Transverse colon (tissue), 4 donors: ENCODE measurements around the gene GOLPH3L. TPM values are rescaled to one million over a fixed set of nuclear protein-coding genes. Genes with fewer than 3 reads are reported as not detected.

Source experiments
- DNase-seq: peaks from one replicate; pipeline ENCODE4 v3.0.0-alpha.2; 2019
- H3K27ac ChIP-seq, 4 donors: fragments of 200-600 bp; sonication (generic); 2 replicates each; pipeline ENCODE4 v1.5.1; 2016 to 2018; ENCODE audit warnings: inconsistent platforms in 4 of 4
- H3K27me3 ChIP-seq: fragments of 200-600 bp; sonication (generic); 2 replicates; pipeline ENCODE4 v1.5.1; 2017; ENCODE audit warnings: inconsistent platforms
- H3K36me3 ChIP-seq, 4 donors: fragments of 200-600 bp; sonication (generic); 2 replicates each; pipeline ENCODE4 v1.5.1; 2017 to 2019; ENCODE audit warnings: inconsistent platforms in 4 of 4
- H3K4me1 ChIP-seq, 4 donors: fragments of 200-600 bp; sonication (generic); 2 replicates each; pipeline ENCODE4 v1.5.1; 2017 to 2020; ENCODE audit warnings: inconsistent platforms in 4 of 4
- H3K4me3 ChIP-seq, 4 donors: fragments of 200-600 bp; sonication (generic); 1 replicate in 1 of 4; 2 replicates in 3 of 4; pipeline versions ENCODE4 v1.5.1 to v1.6.1; 2017 to 2019; ENCODE audit warnings: inconsistent platforms in 4 of 4
- H3K9me3 ChIP-seq, 2 donors: fragments of 200-600 bp; sonication (generic); 2 replicates each; pipeline ENCODE4 v1.5.1; 2017 to 2019; ENCODE audit warnings: inconsistent platforms in 2 of 2
- CTCF ChIP-seq, 5 experiments: fragments of 200-600 bp in 3 of 5; fragments of 450-650 bp in 2 of 5; sonication (generic) in 3 of 5; IDR thresholded peaks; 1 replicate in 2 of 5; 2 replicates in 3 of 5; pipeline ENCODE4 v1.5.1; 2016 to 2017; ENCODE audit warnings: antibody characterized with exemption in 5 of 5, inconsistent platforms in 3 of 5, mild to moderate bottlenecking in 2 of 5, moderate library complexity in 1 of 5
- EP300 ChIP-seq: sonication (generic); formaldehyde crosslinking; IDR thresholded peaks from one replicate; pipeline ENCODE4 v1.6.1; 2017; ENCODE audit warnings: antibody characterized with exemption, low read depth
- POLR2A ChIP-seq: fragments of 450-650 bp; IDR thresholded peaks from one replicate; pipeline ENCODE4 v1.6.1; 2016; ENCODE audit warnings: antibody characterized with exemption, mild to moderate bottlenecking, moderate library complexity
- POLR2AphosphoS5 ChIP-seq, 3 donors: sonication (generic); formaldehyde crosslinking; IDR thresholded peaks; one replicate each; pipeline ENCODE4 v1.6.1; 2016; ENCODE audit warnings: antibody characterized with exemption in 3 of 3
- WGBS, 2 donors: methylation state at CpG; one replicate each; pipeline ENCODE4 v1.1.5; 2018; ENCODE audit warnings: low coverage in 1 of 2; 5-methylcytosine and 5-hydroxymethylcytosine counted together
- in situ Hi-C, 4 donors: fragments of 200-750 bp; cut with MboI; loops; one replicate each; pipeline versions ENCODE4 v1.15.0 to v1.15.1; 2017; ENCODE audit warnings: low sequenced_read_pairs in 3 of 4, low pct_ligation_motif_present in 1 of 4, low pct_unique_long_range_greater_than_20kb in 1 of 4
- intact Hi-C: fragments of 100-400 bp; cut with DNase I; formaldehyde crosslinking; loops from one replicate; pipeline ENCODE4 v1.15.1; 2023; ENCODE audit warnings: low total_unique reads
- total RNA-seq, 4 donors: library from RNA; depleted of rRNA; stranded (reverse); fragments of >200 nt; gene quantifications; one replicate each; pipeline ENCODE4 v1.1.0, GENCODE V29; 2016

GOLPH3L gene
- 10 to 100 TPM; 12.7 to 61.0 (median 34.7) TPM for total RNA-seq

- H3K9me3 ChIP-seq, result no peaks in the 10 kb centered on the region
- DNase-seq, result peak; percentile 96
- intact Hi-C loops (no loop called here), in situ Hi-C loops (no loop called here)
- peaks cover 0 to 33% (median 18%) of the 10 kb centered on the region in 4 donors for H3K4me1 ChIP-seq
- WGBS, 2 donors, result 1 to 2% methylated on average over 9 to 18 of the region's 18 CpGs
- peak within 1 kb of the TSS; percentile 82 to 91 (median 87) for H3K27ac ChIP-seq
- no peaks in the 10 kb centered on the region for H3K27me3 ChIP-seq
- peaks cover 0 to 21% (median 8%) of the 10 kb centered on the region in 4 donors for H3K36me3 ChIP-seq
- TF ChIP-seq POLR2A, result peak; percentile 95
- peak in 2 of 5 experiments; percentile 10 to 13 for TF ChIP-seq CTCF (IDR thresholded peaks at IDR 0.05)
- TF ChIP-seq EP300, result no peak
- TF ChIP-seq POLR2AphosphoS5 (IDR thresholded peaks at IDR 0.05), result peak; percentile 85 to 98 (median 97)
- peak within 1 kb of the TSS; percentile 39 to 88 (median 48) for H3K4me3 ChIP-seq
Observed at GRCh38 chr1:150696995-150697927, at the start of gene GOLPH3L. GOLPH3L (minus strand) TSS chr1:150697154; CDS start chr1:150694838, 2,316 bp downstream.

- Histone ChIP-seq H3K4me3 (no peak overlapping the region), H3K4me1 (peaks cover 0 to 4% (median under 1%) of the 10 kb centered on the region in 4 donors), H3K27ac (peak overlapping the region in 2 of 4 donors; percentile 10 to 17), H3K27me3 (no peaks in the 10 kb centered on the region), H3K9me3 (no peaks in the 10 kb centered on the region), H3K36me3 (peaks cover 0 to 9% (median 0%) of the 10 kb centered on the region in 4 donors)
- DNase-seq, result no peak
- TF ChIP-seq CTCF (IDR thresholded peaks at IDR 0.05) (no peak), EP300 (no peak), POLR2A (no peak), POLR2AphosphoS5 (IDR thresholded peaks at IDR 0.05) (no peak)
- in situ Hi-C loops, result no loop called here
- intact Hi-C loops, result no loop called here
- 58 to 60% methylated on average over 3 of the region's 3 CpGs for WGBS, 2 donors
Observed at GRCh38 chr1:150730130-150730721, 33.3 kb upstream of the GOLPH3L start.

- in situ Hi-C loops, result no loop called here
- H3K4me3 ChIP-seq, result no peak overlapping the region
- H3K36me3 ChIP-seq, result no peaks in the 10 kb centered on the region
- no peak overlapping the region for H3K27ac ChIP-seq
- intact Hi-C loops, result no loop called here
- H3K27me3 ChIP-seq, result no peaks in the 10 kb centered on the region
- H3K9me3 ChIP-seq, result no peaks in the 10 kb centered on the region
- DNase-seq, result no peak
- 20 to 69% methylated on average over 1 to 2 of the region's 2 CpGs for WGBS, 2 donors
- TF ChIP-seq EP300 (no peak), POLR2A (no peak), POLR2AphosphoS5 (IDR thresholded peaks at IDR 0.05) (no peak), CTCF (IDR thresholded peaks at IDR 0.05) (no peak)
- peaks cover 0 to 7% (median 3%) of the 10 kb centered on the region in 4 donors for H3K4me1 ChIP-seq
Observed at GRCh38 chr1:150724336-150724735, 27.4 kb upstream of the GOLPH3L start.

- in situ Hi-C loops, result no loop called here
- WGBS, 2 donors, result 94 to 95% methylated on average over 16 to 24 of the region's 24 CpGs
Observed at GRCh38 chr1:150720703-150721102, 23.7 kb upstream of the GOLPH3L start, which contains the start of gene HORMAD1. HORMAD1 (minus strand) TSS chr1:150720895; CDS start chr1:150719505, 1,390 bp downstream.

More at GRCh38 chr1:150720703-150721102, 23.7 kb upstream of the GOLPH3L start, which contains the start of gene HORMAD1:
- Histone ChIP-seq H3K4me1 (peaks cover 0 to 7% (median 3%) of the 10 kb centered on the region in 4 donors), H3K9me3 (no peaks in the 10 kb centered on the region), H3K27me3 (no peaks in the 10 kb centered on the region), H3K27ac (no peak within 1 kb of the TSS), H3K4me3 (no peak within 1 kb of the TSS), H3K36me3 (no peaks in the 10 kb centered on the region)
- TF ChIP-seq EP300 (no peak), CTCF (IDR thresholded peaks at IDR 0.05) (no peak), POLR2A (no peak), POLR2AphosphoS5 (IDR thresholded peaks at IDR 0.05) (no peak)
- DNase-seq, result no peak
- intact Hi-C loops, result no loop called here
